ENCODE results near the gene ASXL2. TPM values are rescaled to one million over a fixed set of nuclear protein-coding genes. Genes with fewer than 3 reads are reported as not detected.
"Not testable (repeated sequence)": the region's sequence is repeated elsewhere in the genome, so short reads cannot be mapped to it uniquely, and the experiment has no call there.

Gene ASXL2
- total RNA-seq, 4 donors from 2014 or later = 13.3 to 26.7 (median 16.8) TPM

- Histone ChIP-seq H3K36me3 (no peaks in the 10 kb centered on the region), H3K27me3 (no peaks in the 10 kb centered on the region), H3K4me3 (no peak overlapping the region), H3K27ac (no peak overlapping the region), H3K4me1 (no peaks in the 10 kb centered on the region), H3K9me3 (no peaks in the 10 kb centered on the region)
- WGBS, 2 donors (ENCODE audit: low coverage in 1 of 2) = 39 to 60% methylated on average over 1 to 2 of the region's 2 CpGs
- TF ChIP-seq CTCF (IDR thresholded peaks at IDR 0.05) (no peak), POLR2AphosphoS5 (IDR thresholded peaks at IDR 0.05) (no peak), EP300 (IDR thresholded peaks at IDR 0.05) (no peak), POLR2A (IDR thresholded peaks at IDR 0.05) (no peak)
- ATAC-seq = no peak
Measured at GRCh38 chr2:25905126-25905525, 26.8 kb upstream of the ASXL2 start.

- Histone ChIP-seq H3K27me3 (no peaks in the 10 kb centered on the region), H3K9me3 (no peaks in the 10 kb centered on the region), H3K36me3 (no peaks in the 10 kb centered on the region), H3K4me3 (no peak overlapping the region), H3K27ac (no peak overlapping the region), H3K4me1 (no peaks in the 10 kb centered on the region)
- ATAC-seq = no peak
- no peak for TF ChIP-seq POLR2AphosphoS5 (IDR thresholded peaks at IDR 0.05)
- no peak for TF ChIP-seq POLR2A (IDR thresholded peaks at IDR 0.05)
- TF ChIP-seq EP300 (IDR thresholded peaks at IDR 0.05) = no peak
- TF ChIP-seq CTCF (IDR thresholded peaks at IDR 0.05) = no peak
- WGBS, 2 donors (ENCODE audit: low coverage in 1 of 2) = 65% methylated on average over 5 of the region's 5 CpGs; no CpG with 5 or more reads in 1 of the 2 donors
Measured at GRCh38 chr2:25903216-25903776, 25.0 kb upstream of the ASXL2 start.

- TF ChIP-seq EP300 (IDR thresholded peaks at IDR 0.05) = no peak
- no peak for TF ChIP-seq POLR2AphosphoS5 (IDR thresholded peaks at IDR 0.05)
- no peaks in the 10 kb centered on the region for H3K27me3 ChIP-seq
- no peaks in the 10 kb centered on the region for H3K4me1 ChIP-seq
- WGBS, 2 donors (ENCODE audit: low coverage in 1 of 2) = 63 to 71% methylated on average over 6 to 11 of the region's 11 CpGs
- H3K4me3 ChIP-seq = no peak overlapping the region
- H3K36me3 ChIP-seq = no peaks in the 10 kb centered on the region
- H3K27ac ChIP-seq = no peak overlapping the region
- ATAC-seq = no peak
- no peaks in the 10 kb centered on the region for H3K9me3 ChIP-seq
Measured at GRCh38 chr2:25899404-25899970, 21.2 kb upstream of the ASXL2 start.

- ATAC-seq = no peak
- H3K36me3 ChIP-seq = no peaks in the 10 kb centered on the region
- no peaks in the 10 kb centered on the region for H3K9me3 ChIP-seq
- TF ChIP-seq EP300 (IDR thresholded peaks at IDR 0.05) = no peak
- TF ChIP-seq POLR2A (IDR thresholded peaks at IDR 0.05) = no peak
- TF ChIP-seq CTCF (IDR thresholded peaks at IDR 0.05) = no peak
- H3K4me1 ChIP-seq = no peaks in the 10 kb centered on the region
- H3K4me3 ChIP-seq = no peak overlapping the region
- H3K27me3 ChIP-seq = no peaks in the 10 kb centered on the region
- H3K27ac ChIP-seq = no peak overlapping the region
- 68 to 81% methylated on average over 3 of the region's 4 CpGs for WGBS, 2 donors (ENCODE audit: low coverage in 1 of 2)
Measured at GRCh38 chr2:25897506-25897905, 19.2 kb upstream of the ASXL2 start.

GRCh38 chr2:25896308-25896707 is 18.0 kb upstream of the ASXL2 start:
- ATAC-seq = not testable (repeated sequence)
- 71 to 88% methylated on average over 4 to 8 of the region's 9 CpGs for WGBS, 2 donors (ENCODE audit: low coverage in 1 of 2)

GRCh38 chr2:25895610-25896009 is 17.3 kb upstream of the ASXL2 start:
- TF ChIP-seq POLR2AphosphoS5 (IDR thresholded peaks at IDR 0.05) (no peak), CTCF (IDR thresholded peaks at IDR 0.05) (no peak), EP300 (IDR thresholded peaks at IDR 0.05) (no peak), POLR2A (IDR thresholded peaks at IDR 0.05) (no peak)
- ATAC-seq = no peak

More at GRCh38 chr2:25896308-25896707, 18.0 kb upstream of the ASXL2 start:
- not testable (repeated sequence) for H3K27me3 ChIP-seq, H3K27ac ChIP-seq, H3K4me1 ChIP-seq, H3K4me3 ChIP-seq, H3K9me3 ChIP-seq, H3K36me3 ChIP-seq

More at GRCh38 chr2:25895610-25896009, 17.3 kb upstream of the ASXL2 start:
- Histone ChIP-seq H3K9me3 (no peaks in the 10 kb centered on the region), H3K4me1 (no peaks in the 10 kb centered on the region), H3K27ac (no peak overlapping the region), H3K4me3 (no peak overlapping the region), H3K36me3 (no peaks in the 10 kb centered on the region), H3K27me3 (no peaks in the 10 kb centered on the region)

Data from gastroesophageal sphincter (tissue), 4 donors.